Activated gamma-delta T cell treated with Interleukin-2 at 50 U/mL for 16 hours (primary cell): ENCODE results near the gene DNAAF2.
"Not testable (repeated sequence)": the region's sequence is repeated elsewhere in the genome, so short reads cannot be mapped to it uniquely, and the experiment has no call there.

Experiments used
- DNase-seq: peaks from one replicate; pipeline ENCODE4 v3.0.0-alpha.2; 2020

The DNAAF2 gene

GRCh38 chr14:49620182-49621113 lies 14.6 kb downstream of the DNAAF2 start, which contains the start of the genes MGAT2 and RPL36AL:
Gene MGAT2, plus strand, starts transcription at chr14:49620799. Its CDS starts 470 bp downstream, at chr14:49621269.
Gene RPL36AL, minus strand, starts transcription at chr14:49620626. Its CDS starts 1,522 bp downstream, at chr14:49619104.
- peak; percentile 92 for DNase-seq

- no peak for DNase-seq
These were observed 15.3 kb downstream of the DNAAF2 start for GRCh38 chr14:49619730-49620129.

GRCh38 chr14:49619273-49619672 lies 15.8 kb downstream of the DNAAF2 start:
- DNase-seq = not testable (repeated sequence)

- no peak for DNase-seq
These were observed 17.1 kb downstream of the DNAAF2 start for GRCh38 chr14:49617852-49618519.

- DNase-seq = no peak
These were observed 19.3 kb downstream of the DNAAF2 start for GRCh38 chr14:49615776-49616175.

- no peak for DNase-seq
These were observed 20.8 kb downstream of the DNAAF2 start for GRCh38 chr14:49614196-49614595.

- DNase-seq = no peak
These were observed 22.4 kb downstream of the DNAAF2 start for GRCh38 chr14:49612671-49613070.

GRCh38 chr14:49612251-49612650 lies 22.8 kb downstream of the DNAAF2 start:
- DNase-seq = no peak

- no peak for DNase-seq
These were observed 27.5 kb downstream of the DNAAF2 start for GRCh38 chr14:49607583-49607982.

- peak; percentile 81 for DNase-seq
These were observed 36.4 kb downstream of the DNAAF2 start, which contains the start of gene LRR1 for GRCh38 chr14:49598485-49599300. Gene LRR1, plus strand, starts transcription at chr14:49598940. Its CDS starts 81 bp downstream, at chr14:49599021.

- no peak for DNase-seq
These were observed 36.9 kb downstream of the DNAAF2 start for GRCh38 chr14:49598189-49598484.

- DNase-seq = no peak
These were observed 40.5 kb downstream of the DNAAF2 start for GRCh38 chr14:49594347-49595091.

- DNase-seq = no peak
These were observed 42.0 kb downstream of the DNAAF2 start for GRCh38 chr14:49593016-49593415.

- DNase-seq = no peak
These were observed 45.7 kb downstream of the DNAAF2 start for GRCh38 chr14:49589387-49589786.

GRCh38 chr14:49586673-49587460 lies 48.2 kb downstream of the DNAAF2 start:
- DNase-seq = peak; percentile 29

- DNase-seq = peak; percentile 98
These were observed 49.0 kb downstream of the DNAAF2 start, which contains the start of gene RPS29 for GRCh38 chr14:49585803-49586672. Gene RPS29, minus strand, starts transcription at chr14:49586380. Its CDS starts 34 bp downstream, at chr14:49586346.

GRCh38 chr14:49584981-49585640 lies 49.9 kb downstream of the DNAAF2 start:
- DNase-seq = not testable (repeated sequence)

- no peak for DNase-seq
These were observed 51.0 kb downstream of the DNAAF2 start for GRCh38 chr14:49584058-49584457.

GRCh38 chr14:49583629-49584028 lies 51.4 kb downstream of the DNAAF2 start:
- DNase-seq = no peak
